ENCODE results near the gene MEIKIN. TPM values are rescaled to one million over a fixed set of nuclear protein-coding genes. Genes with fewer than 3 reads are reported as not detected.

Gene MEIKIN
- total and polyA plus RNA-seq, 2 of the 13 experiments (the other 11 are each of a cell fraction or from before 2014, with no cell fraction given) = not detected

DNA sequence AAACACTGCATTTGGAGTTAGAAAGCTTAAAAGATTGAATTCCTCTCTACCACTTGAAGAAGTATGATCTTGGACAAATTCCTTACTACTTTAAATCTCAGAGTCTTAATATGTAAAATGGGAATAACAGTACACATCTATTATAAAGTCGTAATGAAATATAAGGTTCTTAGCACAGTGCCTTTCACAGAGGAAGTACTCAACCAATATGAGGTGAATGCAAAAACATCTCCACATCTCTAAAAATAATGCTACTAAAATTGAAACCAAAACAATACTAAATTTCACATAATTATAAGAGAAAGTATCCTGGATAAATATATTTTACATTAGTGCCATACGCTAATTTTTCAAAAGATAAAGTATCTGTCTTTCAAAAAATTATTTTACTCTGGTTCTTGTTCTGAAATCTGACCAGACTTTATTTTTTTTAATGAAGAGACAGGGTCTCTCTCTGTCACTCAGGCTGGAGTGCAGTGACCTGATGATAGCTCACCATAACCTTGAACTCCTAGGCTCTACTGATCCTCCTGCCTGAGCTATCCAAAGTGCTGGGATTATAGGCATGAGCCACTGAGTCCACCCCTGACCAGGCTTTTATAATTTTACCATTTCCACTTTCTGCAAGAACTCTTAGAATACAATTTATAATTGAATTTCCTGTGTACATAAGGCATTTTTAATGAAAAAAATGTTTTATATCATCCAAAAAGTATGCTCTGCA is 127.3 kb downstream of the MEIKIN start:
- H3K4me1 ChIP-seq (ENCODE audit: insufficient read depth, low read length) = no peaks in the 10 kb centered on the region
- intact Hi-C loops (cut with micrococcal nuclease; ENCODE audit: unreplicated experiment) = no loop called here
- H4K20me1 ChIP-seq (ENCODE audit: insufficient read depth, low read length) = no peaks in the 10 kb centered on the region
- FAIRE-seq = no peak
- H3K27ac ChIP-seq (ENCODE audit: extremely low read length, insufficient read depth, low read length) = no peak overlapping the region
- H3K36me3 ChIP-seq (replicated peaks in 1 of 2; ENCODE audit: control insufficient read depth in 1 of 2, insufficient read depth in 2 of 2, low read length in 2 of 2) = no peaks in the 10 kb centered on the region
- ATAC-seq = peak; percentile 69; the same call in 2 of the 3 replicates
- no peak overlapping the region for H3K4me3 ChIP-seq (replicated peaks in 1 of 3; ENCODE audit: insufficient read depth in 1 of 3, low read depth in 2 of 3, low read length in 3 of 3)
- H2AFZ ChIP-seq (ENCODE audit: low read length) = no peak overlapping the region
- no peaks in the 10 kb centered on the region for H3K79me2 ChIP-seq (ENCODE audit: insufficient read depth, low read length)
- H3K4me2 ChIP-seq (ENCODE audit: low read depth, low read length) = no peak overlapping the region
- TF ChIP-seq BRD4 (CRISPR knock-in tag; IDR thresholded peaks at IDR 0.05) (no peak), ZNF282 (IDR thresholded peaks at IDR 0.05; ENCODE audit: partially characterized antibody) (no peak), HNF4A (CRISPR knock-in tag; IDR thresholded peaks at IDR 0.05) (0 out of 2 replicates have a peak, but pooled peaks have one; percentile 18)
- TF ChIP-seq, protein P1, sequence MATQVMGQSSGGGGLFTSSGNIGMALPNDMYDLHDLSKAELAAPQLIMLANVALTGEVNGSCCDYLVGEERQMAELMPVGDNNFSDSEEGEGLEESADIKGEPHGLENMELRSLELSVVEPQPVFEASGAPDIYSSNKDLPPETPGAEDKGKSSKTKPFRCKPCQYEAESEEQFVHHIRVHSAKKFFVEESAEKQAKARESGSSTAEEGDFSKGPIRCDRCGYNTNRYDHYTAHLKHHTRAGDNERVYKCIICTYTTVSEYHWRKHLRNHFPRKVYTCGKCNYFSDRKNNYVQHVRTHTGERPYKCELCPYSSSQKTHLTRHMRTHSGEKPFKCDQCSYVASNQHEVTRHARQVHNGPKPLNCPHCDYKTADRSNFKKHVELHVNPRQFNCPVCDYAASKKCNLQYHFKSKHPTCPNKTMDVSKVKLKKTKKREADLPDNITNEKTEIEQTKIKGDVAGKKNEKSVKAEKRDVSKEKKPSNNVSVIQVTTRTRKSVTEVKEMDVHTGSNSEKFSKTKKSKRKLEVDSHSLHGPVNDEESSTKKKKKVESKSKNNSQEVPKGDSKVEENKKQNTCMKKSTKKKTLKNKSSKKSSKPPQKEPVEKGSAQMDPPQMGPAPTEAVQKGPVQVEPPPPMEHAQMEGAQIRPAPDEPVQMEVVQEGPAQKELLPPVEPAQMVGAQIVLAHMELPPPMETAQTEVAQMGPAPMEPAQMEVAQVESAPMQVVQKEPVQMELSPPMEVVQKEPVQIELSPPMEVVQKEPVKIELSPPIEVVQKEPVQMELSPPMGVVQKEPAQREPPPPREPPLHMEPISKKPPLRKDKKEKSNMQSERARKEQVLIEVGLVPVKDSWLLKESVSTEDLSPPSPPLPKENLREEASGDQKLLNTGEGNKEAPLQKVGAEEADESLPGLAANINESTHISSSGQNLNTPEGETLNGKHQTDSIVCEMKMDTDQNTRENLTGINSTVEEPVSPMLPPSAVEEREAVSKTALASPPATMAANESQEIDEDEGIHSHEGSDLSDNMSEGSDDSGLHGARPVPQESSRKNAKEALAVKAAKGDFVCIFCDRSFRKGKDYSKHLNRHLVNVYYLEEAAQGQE (IDR thresholded peaks at IDR 0.05; ENCODE audit: borderline replicate concordance in 1 of 2, low read depth in 1 of 2, low read length in 2 of 2) = peak in 1 of 2 experiments; percentile 66; a peak in 2 of 4 replicates
- 54% methylated on average over 2 of the region's 2 CpGs for WGBS (ENCODE audit: low lambda C conversion rate)
- no peak overlapping the region for H3K9ac ChIP-seq (ENCODE audit: insufficient read depth, low read depth, low read length)
- H3K9me3 ChIP-seq (ENCODE audit: low read length) = no peaks in the 10 kb centered on the region
- CTCF ChIA-PET (ENCODE audit: low intra/inter-chr PET ratio, low total read pairs) = no interaction called here
- DNase-seq (ENCODE audit: low spot score) = no peak
- no peaks in the 10 kb centered on the region; a peak in 1 of 5 replicates for H3K27me3 ChIP-seq (ENCODE audit: control insufficient read depth in 1 of 2, insufficient read depth in 2 of 2, low read length in 2 of 2)
- in situ Hi-C loops (cut with HindIII; ENCODE audit: extremely low pct_ligation_motif_present, low pct_unique_long_range_greater_than_20kb) = no loop called here
- no TSS peak for BruUV-seq (replicated peaks)
- POLR2A ChIA-PET = interaction anchor here (1.0 kb wide), 1 partner anchor 21 kb away, joined by 3 read pairs; the partner anchor contains the start of gene FNIP1
